Hepatocyte (in vitro differentiated cells): ENCODE data around the gene SPSB1. TPM values are rescaled to one million over a fixed set of nuclear protein-coding genes. Genes with fewer than 3 reads are reported as not detected.
A peak's percentile ranks its signal among the peaks of the same experiment; 100 is the strongest.

Source experiments
- DNase-seq: peaks from one replicate; pipeline ENCODE4 v3.0.0-alpha.2; 2016; ENCODE audit warnings: low spot score
- H2AFZ ChIP-seq: fragments of 200-600 bp; sonication (generic); 2 replicates; pipeline ENCODE4 v1.6.0; 2016; ENCODE audit warnings: antibody characterized with exemption, mild to moderate bottlenecking
- H3K27ac ChIP-seq: fragments of 200-600 bp; sonication (generic); 2 replicates; pipeline ENCODE4 v1.5.1; 2016; ENCODE audit warnings: mild to moderate bottlenecking
- H3K27me3 ChIP-seq: fragments of 200-600 bp; sonication (generic); 2 replicates; pipeline ENCODE4 v1.6.1; 2016
- H3K36me3 ChIP-seq: fragments of 200-600 bp; sonication (generic); replicated peaks from 2 replicates; pipeline ENCODE4 v1.5.1; 2016; ENCODE audit warnings: low read depth; ENCODE audit not compliant: insufficient read depth
- H3K4me1 ChIP-seq: fragments of 200-600 bp; sonication (generic); 2 replicates; pipeline ENCODE4 v1.5.1; 2016; ENCODE audit warnings: mild to moderate bottlenecking, moderate library complexity; ENCODE audit not compliant: insufficient read depth
- H3K4me2 ChIP-seq: fragments of 200-600 bp; sonication (generic); 2 replicates; pipeline ENCODE4 v1.6.0; 2016
- H3K4me3 ChIP-seq: fragments of 200-600 bp; sonication (generic); 2 replicates; pipeline ENCODE4 v1.5.1; 2016; ENCODE audit warnings: mild to moderate bottlenecking
- H3K79me2 ChIP-seq: fragments of 200-600 bp; sonication (generic); 2 replicates; pipeline ENCODE4 v1.6.0; 2017; ENCODE audit warnings: mild to moderate bottlenecking
- H3K9me2 ChIP-seq: fragments of 200-600 bp; sonication (generic); replicated peaks from 2 replicates; pipeline ENCODE4 v1.6.0; 2017; ENCODE audit warnings: mild to moderate bottlenecking; ENCODE audit not compliant: insufficient read depth
- H3K9me3 ChIP-seq: fragments of 200-600 bp; sonication (generic); 2 replicates; pipeline ENCODE4 v1.5.1; 2016; ENCODE audit warnings: low read depth, mild to moderate bottlenecking
- H4K20me1 ChIP-seq: fragments of 200-600 bp; sonication (generic); 2 replicates; pipeline ENCODE4 v1.6.0; 2016; ENCODE audit warnings: mild to moderate bottlenecking; ENCODE audit not compliant: insufficient read depth, poor library complexity, severe bottlenecking
- CTCF ChIP-seq: fragments of 200-600 bp; sonication (generic); IDR thresholded peaks from 2 replicates; pipeline ENCODE4 v1.5.1; 2016; ENCODE audit warnings: antibody characterized with exemption, mild to moderate bottlenecking; ENCODE audit not compliant: poor library complexity
- EZH2 ChIP-seq: fragments of 200-600 bp; sonication (generic); IDR thresholded peaks from 2 replicates; pipeline ENCODE4 v1.6.1; 2016; ENCODE audit warnings: antibody characterized with exemption, mild to moderate bottlenecking, borderline replicate concordance
- EZH2phosphoT487 ChIP-seq: fragments of 200-600 bp; sonication (generic); IDR thresholded peaks from one replicate; pipeline ENCODE4 v1.6.1; 2018; ENCODE audit warnings: antibody characterized with exemption, mild to moderate bottlenecking, low read depth, moderate library complexity; ENCODE audit not compliant: unreplicated experiment, severe bottlenecking
- WGBS: methylation state at CpG from one replicate; pipeline ENCODE4 v1.1.6; 2016; ENCODE audit warnings: low lambda C conversion rate; ENCODE audit errors: missing lambda C conversion rate; 5-methylcytosine and 5-hydroxymethylcytosine counted together
- polyA plus RNA-seq: library from polyadenylated mRNA; unstranded; fragments of >200 nt; fragmentation: Nextera tagmentation; extraction: Ambion mirVana; gene quantifications from 2 replicates; pipeline ENCODE4 v1.2.1, GENCODE V29; 2016
- total RNA-seq: library from RNA; depleted of rRNA; stranded (reverse); fragments of >200 nt; gene quantifications from 2 replicates; pipeline ENCODE4 v1.2.3, GENCODE V29; 2014

Gene SPSB1
- total and polyA plus RNA-seq, 2 experiments from 2014 or later, result 61.3 to 102 TPM

DNA sequence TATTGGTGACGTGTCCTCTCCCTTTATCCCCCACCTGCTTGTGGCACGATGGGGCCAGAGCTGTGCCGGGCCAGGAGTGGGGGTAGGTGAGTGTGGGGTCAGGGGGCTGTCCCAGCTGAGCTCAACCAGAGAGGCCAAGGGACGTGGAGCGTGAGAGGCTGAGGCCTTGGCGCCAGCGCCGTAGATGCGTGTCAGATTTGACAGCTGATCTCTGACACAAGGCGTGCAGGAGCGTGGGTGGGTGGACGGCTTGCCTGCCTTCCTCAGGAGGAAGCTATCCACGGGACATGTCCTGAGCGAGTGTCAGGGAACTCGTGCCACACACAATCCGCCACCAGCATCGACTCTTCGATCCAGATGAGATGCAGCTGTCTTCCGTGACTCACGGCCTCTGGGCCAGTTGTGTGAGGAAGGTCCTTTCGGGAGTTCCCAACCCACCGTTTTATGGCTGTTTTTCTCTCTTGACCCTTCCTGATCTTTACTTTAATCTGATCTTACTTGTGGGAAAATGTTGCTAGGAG, 56.7 kb downstream of the SPSB1 start:
- TF ChIP-seq EZH2phosphoT487 (no peak), CTCF (no peak), EZH2 (no peak)
- H3K4me1 ChIP-seq, result peaks cover 31% of the 10 kb centered on the region
- H3K4me3 ChIP-seq, result no peak overlapping the region
- H3K79me2 ChIP-seq, result peaks cover 95% of the 10 kb centered on the region
- no peaks in the 10 kb centered on the region for H3K9me2 ChIP-seq
- H3K36me3 ChIP-seq, result no peaks in the 10 kb centered on the region
- no peaks in the 10 kb centered on the region for H3K9me3 ChIP-seq
- H4K20me1 ChIP-seq, result peaks cover 92% of the 10 kb centered on the region
- no peaks in the 10 kb centered on the region for H3K27me3 ChIP-seq
- WGBS, result 88% methylated on average over 22 of the region's 22 CpGs
- H2AFZ ChIP-seq, result no peak overlapping the region
- no peak overlapping the region for H3K27ac ChIP-seq
- no peak overlapping the region for H3K4me2 ChIP-seq
- DNase-seq, result no peak

DNA sequence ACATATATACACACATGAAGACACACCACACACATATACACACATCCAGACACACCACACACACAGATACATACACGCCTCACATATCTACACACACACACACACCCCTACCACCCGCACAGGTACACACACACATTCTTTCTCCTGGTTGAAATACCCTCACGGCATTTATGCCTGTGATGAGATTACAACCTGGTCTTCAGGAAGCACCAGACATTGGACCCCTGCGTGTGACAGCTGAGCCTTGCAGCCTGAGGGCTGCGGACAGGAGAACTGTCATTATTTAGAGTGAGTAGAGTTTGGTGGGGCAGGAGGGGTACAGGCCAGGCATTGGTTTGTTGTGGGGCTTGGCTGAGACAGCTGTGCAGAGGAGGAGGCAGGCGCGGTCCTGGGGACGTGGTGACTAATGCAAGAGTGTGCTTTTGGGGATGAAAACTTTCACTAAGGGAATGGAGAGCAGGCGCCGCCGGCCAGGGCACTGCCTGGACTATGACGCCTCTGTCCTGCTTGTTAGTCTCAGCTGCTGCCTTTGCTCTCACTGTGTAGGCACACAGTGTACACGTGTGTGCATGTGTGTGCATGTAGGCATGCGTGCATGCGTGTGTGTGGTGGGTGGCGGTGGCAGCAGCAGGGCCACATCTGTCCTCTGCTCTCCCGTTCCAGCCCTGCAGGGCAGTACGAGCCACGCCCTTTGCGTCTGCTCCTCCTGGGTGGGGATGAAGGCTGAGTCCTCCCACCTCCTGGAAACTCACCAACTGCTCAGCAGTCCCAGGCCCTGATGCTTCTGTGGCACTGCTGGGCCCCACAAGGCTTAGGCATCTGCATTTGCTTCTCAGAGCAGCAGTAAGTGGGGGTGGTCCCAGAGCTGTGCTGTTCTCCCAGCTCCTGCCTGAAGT, 57.6 kb downstream of the SPSB1 start:
- Histone ChIP-seq H4K20me1 (peaks cover 92% of the 10 kb centered on the region), H2AFZ (no peak overlapping the region), H3K27ac (no peak overlapping the region), H3K36me3 (no peaks in the 10 kb centered on the region), H3K27me3 (no peaks in the 10 kb centered on the region), H3K4me1 (peaks cover 31% of the 10 kb centered on the region), H3K9me3 (no peaks in the 10 kb centered on the region), H3K4me2 (no peak overlapping the region), H3K4me3 (no peak overlapping the region), H3K9me2 (no peaks in the 10 kb centered on the region), H3K79me2 (peaks cover 94% of the 10 kb centered on the region)
- no peak for DNase-seq
- no peak for TF ChIP-seq CTCF
- WGBS, result 74% methylated on average over 20 of the region's 20 CpGs

DNA sequence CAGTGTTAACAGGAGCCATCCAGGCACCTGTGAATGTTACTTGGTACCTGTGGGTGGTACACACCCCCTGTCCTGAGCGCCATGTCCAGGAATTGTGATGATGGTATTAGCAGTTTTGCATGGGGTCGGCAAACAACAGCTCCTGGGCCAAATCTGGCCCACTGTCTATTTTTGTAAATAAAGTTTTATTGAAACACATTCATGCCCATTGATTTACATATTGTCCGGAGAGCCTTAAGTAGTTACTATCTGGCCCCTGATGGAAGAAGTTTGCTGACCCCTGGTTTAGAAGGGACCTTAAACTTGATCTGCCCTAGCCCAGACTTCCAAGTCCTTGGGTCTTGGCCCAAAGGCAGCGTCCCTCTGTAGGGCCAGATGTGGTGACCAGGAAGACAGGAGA, 58.3 kb downstream of the SPSB1 start:
- peak overlapping the region; percentile 16 for H3K27ac ChIP-seq
- H3K4me2 ChIP-seq, result no peak overlapping the region
- H3K79me2 ChIP-seq, result peaks cover 93% of the 10 kb centered on the region
- WGBS, result 97% methylated on average over 4 of the region's 4 CpGs
- DNase-seq, result no peak
- no peaks in the 10 kb centered on the region for H3K9me2 ChIP-seq
- H3K9me3 ChIP-seq, result no peaks in the 10 kb centered on the region
- H4K20me1 ChIP-seq, result peaks cover 85% of the 10 kb centered on the region
- H3K4me1 ChIP-seq, result peaks cover 28% of the 10 kb centered on the region
- H3K4me3 ChIP-seq, result no peak overlapping the region
- no peak overlapping the region for H2AFZ ChIP-seq
- H3K36me3 ChIP-seq, result no peaks in the 10 kb centered on the region
- no peaks in the 10 kb centered on the region for H3K27me3 ChIP-seq
- TF ChIP-seq EZH2 (no peak), CTCF (no peak), EZH2phosphoT487 (no peak)
